LHCN-M2 (cell line): Measurements from ENCODE around the gene TGFBR1. TPM values are rescaled to one million over a fixed set of nuclear protein-coding genes. Genes with fewer than 3 reads are reported as not detected.
A peak's percentile ranks its signal among the peaks of the same experiment; 100 is the strongest.
"Not testable (repeated sequence)": the region's sequence is repeated elsewhere in the genome, so short reads cannot be mapped to it uniquely, and the experiment has no call there.

ENCODE experiments used
- DNase-seq: peaks from one replicate; pipeline ENCODE4 v3.0.0-alpha.2; 2012; ENCODE audit warnings: low read depth
- total RNA-seq: library from RNA; depleted of rRNA; stranded (reverse); fragments of >200 nt; gene quantifications from 2 replicates; pipeline ENCODE4 v1.2.3, GENCODE V29; 2014

TGFBR1 gene
- total RNA-seq, 1 experiment from 2014 or later, result 58.0 TPM

DNA sequence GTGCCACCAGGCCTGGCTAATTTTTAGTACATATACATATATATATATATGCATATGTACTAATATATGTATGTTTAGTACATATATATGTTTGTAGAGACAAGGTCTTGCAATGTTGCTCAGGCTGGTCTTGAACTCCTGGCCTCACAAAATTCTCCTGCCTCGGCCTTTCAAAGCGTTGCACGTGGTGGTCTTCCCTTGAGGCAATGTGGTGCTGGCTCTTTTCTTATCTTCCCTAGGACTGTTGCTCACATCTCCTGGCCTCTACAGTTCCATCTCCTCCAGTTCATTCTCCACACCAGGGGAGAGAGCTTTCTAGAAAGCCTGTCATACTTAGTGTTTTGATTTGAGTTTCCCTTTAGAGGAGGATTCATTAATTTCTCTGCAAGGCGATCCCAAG, 28.9 kb upstream of the TGFBR1 start:
- DNase-seq, result no peak

DNA sequence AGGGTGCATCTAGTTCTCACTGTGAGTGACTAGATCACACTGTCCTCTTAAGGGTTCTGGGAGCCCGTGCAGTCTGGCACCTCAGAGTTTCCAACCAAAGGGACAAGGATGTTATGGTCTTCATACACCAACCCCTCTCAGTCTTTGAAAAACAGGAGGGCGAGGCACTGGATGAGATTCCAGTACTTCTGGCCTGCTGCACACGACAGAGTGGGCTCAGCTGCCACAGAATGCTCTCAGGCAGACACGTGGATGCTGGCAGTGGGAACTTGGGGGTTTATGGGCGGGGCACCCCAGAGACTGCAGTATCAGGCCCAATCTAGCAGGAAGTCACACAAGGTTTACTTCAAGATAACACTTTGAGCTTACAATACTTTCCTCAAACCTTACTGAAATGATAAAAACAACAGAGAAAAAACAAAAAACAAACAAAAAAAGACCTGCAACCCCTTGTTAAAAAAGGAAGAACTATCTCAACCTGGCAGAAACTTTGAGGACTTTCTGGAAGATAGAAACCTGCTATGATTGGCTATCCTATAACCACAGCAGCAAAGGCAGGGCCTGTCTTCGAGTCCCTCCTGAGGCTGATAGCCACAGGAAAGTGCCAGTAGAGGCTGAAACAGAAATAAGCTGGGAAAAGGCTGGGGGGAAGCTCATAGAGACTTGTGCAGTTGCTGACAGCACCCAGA, 28.3 kb upstream of the TGFBR1 start:
- peak; percentile 54 for DNase-seq

GRCh38 chr9:99078717-99079116, 26.2 kb upstream of the TGFBR1 start:
- DNase-seq, result no peak

GRCh38 chr9:99079542-99079941, 25.4 kb upstream of the TGFBR1 start:
- DNase-seq, result no peak

GRCh38 chr9:99083051-99083450, 21.9 kb upstream of the TGFBR1 start:
- DNase-seq, result no peak

DNA sequence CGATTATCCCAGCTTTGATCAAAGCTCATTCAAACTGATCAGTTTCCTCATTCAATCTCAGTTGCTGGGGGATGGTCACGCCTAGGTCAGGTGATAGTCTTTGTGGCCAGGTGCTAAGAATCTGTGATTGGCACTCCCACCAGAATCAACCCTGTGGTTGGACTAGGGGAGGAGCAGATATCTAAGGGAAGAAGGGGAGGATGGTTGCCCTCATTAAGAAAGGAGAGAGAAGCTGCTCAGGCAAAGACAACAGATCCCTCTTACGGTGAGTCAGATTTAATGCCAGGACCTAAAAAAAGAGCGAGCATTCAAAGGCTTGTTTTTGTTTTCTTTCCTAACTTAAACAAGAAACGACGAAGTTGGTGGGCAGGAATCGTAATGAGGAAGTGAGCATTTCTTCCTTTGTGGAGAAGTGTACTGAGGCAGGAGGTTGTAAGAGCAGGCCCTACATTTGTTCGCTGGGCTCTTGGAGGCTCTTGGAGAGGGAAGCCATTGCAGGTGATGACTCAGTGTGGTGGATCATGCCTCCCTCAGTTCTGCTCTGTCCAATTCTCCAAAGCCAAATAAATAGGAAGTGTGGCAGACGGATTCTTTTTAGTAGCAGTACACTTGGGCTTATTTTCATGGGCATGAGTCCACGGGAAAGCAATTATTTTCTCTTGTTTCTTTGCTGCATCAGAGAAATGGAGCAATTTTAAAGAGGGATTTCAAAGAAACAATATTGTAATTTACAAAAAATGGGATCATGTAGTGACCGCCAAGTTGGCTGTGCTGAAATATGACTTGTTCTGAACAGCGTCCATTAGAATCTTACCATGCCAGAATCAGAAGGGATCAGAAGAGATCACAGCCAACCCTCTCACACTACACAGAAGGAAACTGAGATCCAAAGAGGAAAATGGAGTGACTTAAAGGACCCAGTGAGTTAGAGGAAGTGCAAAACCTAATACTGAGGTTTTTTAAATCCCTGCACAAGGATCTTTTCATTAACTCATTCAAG, 18.7 kb upstream of the TGFBR1 start:
- peak; percentile 87 for DNase-seq

DNA sequence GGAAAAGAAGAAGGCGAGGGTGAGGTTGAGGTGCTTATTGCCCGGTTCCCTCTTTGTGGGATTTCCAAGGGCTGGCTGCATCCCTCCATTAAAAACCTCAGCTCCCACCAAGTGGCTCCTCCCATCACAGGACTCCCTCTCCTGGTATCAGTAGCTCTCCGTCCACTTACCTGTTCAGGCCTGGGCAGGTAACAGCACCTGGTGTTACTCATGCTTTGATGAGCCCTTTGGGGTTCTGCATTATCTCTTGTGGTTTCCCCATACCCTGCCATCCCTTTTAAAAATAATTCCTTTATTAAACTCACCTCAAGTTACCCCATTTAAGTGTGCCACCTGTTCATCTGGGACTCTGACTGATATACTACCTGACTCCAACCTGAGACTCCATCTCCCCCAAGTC, 17.5 kb upstream of the TGFBR1 start:
- no peak for DNase-seq

DNA sequence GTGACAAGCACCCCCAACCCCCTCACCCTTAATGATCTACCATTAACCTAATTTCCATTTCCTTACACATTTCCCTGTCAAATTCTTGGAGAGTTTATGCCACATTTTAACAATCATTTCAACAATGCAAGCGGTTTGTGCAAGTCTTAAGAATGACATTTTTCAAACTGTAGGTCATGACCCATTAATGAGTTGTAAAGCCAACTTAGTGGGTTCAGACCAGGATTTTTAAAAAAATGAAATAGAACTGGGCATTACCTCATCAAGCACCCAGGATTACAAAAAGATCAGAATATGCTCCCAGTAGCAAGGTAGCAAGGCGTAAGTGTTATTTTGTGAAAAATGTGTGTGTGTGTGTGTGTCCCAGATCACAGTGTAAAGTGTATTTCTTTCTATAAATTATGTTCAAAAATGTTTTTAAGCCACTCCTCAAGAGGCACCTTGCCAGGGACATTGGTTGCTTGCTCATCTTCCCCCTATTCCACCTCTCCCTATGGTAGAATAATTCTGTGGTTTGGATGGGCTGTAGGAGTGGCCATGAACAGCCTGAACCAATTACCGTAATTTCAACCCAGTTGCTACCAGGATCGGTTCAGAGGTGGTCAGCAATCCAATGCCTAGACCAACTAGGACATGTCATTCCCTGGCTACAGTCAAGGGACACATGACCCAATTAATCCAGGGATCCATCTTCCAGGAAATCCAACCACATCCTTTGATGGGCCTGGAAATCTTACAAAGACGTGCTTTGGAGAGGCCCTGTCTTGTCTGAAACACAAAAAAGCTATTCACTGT, 14.4 kb upstream of the TGFBR1 start:
- peak; percentile 75 for DNase-seq

DNA sequence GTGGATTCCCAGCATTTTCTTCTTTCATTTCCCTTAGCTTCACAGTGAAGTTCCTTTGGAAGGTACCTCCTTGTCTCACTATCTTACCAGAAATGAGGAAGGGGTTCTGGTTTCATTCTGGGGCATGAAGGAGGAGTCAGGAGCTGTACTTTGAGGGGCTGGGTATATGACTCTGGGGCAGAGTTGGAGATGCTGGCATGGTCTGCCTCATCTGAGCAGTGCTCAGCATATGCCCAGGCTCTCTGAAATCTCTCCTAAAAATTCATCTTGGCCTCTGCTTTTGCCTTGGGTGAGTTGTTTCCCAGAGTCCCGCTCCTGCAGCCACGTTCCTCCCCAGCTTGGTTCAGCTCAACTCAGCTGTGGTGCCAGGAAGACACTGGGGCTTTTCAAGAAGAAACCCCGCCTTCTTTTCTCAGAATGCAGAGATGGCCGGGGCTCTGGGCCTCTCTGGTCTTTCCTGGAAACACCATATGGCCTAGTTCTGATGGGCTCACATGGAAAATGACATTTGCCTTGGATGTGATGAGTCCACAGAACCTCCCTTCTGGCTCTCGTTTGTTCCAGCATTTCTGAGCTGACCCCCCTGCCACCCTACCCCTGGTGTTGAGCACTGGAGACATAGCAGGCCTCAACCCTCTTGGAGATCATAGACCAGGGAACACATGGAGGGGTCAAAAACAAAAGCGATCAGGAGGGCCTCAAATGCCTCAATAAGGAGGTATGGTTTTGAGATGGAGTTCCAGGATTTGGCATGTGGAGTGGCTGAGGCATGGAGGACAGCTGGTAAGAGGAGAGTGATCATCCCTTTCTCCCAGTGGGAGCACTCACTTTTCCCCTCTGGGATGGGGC, 12.0 kb upstream of the TGFBR1 start:
- no peak for DNase-seq

DNA sequence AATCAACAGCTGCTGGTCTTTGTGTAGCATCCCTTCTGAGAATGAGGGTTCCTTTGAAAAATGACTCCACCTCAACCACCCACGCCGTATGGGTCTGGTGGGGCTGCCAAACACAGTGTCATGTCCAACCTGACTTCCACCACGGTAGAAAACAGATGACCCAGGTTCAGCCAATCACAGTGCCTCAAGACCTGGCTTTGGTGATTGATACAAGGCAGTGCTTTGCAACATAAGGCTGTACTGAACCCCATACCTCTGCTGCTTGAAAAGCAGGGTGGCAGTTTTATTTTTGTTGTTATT, 11.5 kb upstream of the TGFBR1 start:
- no peak for DNase-seq

GRCh38 chr9:99095565-99095964, 9.3 kb upstream of the TGFBR1 start:
- DNase-seq, result no peak

DNA sequence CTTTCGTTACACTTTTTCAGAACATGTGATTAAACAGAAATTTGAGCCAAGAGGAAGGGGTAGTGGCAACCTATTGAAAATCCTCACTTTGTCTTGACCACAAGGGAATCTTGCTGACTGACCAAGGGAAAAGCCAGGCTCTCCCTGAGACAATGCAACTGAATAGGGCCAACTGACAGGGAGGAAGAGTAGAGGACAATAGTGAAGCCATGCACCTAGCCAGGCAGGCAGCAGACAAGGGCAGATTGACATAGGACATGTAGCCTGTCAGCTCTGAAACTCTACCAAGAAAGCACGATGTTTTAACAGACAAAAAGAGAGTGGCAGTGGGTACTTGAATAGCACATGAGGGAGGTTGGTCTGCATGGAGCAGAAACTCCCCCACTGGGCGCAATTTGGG, 8.5 kb upstream of the TGFBR1 start:
- no peak for DNase-seq

GRCh38 chr9:99099806-99100585, 4.9 kb upstream of the TGFBR1 start:
- not testable (repeated sequence) for DNase-seq

- no peak for DNase-seq
Measured at GRCh38 chr9:99101271-99101670, 3.6 kb upstream of the TGFBR1 start.

GRCh38 chr9:99101812-99102211, 3.1 kb upstream of the TGFBR1 start:
- no peak for DNase-seq

- DNase-seq, result no peak
Measured at GRCh38 chr9:99103054-99103895, 1.6 kb upstream of the TGFBR1 start.

- DNase-seq, result no peak
Measured at GRCh38 chr9:99103901-99104458, 933 bp upstream of the TGFBR1 start.

DNA sequence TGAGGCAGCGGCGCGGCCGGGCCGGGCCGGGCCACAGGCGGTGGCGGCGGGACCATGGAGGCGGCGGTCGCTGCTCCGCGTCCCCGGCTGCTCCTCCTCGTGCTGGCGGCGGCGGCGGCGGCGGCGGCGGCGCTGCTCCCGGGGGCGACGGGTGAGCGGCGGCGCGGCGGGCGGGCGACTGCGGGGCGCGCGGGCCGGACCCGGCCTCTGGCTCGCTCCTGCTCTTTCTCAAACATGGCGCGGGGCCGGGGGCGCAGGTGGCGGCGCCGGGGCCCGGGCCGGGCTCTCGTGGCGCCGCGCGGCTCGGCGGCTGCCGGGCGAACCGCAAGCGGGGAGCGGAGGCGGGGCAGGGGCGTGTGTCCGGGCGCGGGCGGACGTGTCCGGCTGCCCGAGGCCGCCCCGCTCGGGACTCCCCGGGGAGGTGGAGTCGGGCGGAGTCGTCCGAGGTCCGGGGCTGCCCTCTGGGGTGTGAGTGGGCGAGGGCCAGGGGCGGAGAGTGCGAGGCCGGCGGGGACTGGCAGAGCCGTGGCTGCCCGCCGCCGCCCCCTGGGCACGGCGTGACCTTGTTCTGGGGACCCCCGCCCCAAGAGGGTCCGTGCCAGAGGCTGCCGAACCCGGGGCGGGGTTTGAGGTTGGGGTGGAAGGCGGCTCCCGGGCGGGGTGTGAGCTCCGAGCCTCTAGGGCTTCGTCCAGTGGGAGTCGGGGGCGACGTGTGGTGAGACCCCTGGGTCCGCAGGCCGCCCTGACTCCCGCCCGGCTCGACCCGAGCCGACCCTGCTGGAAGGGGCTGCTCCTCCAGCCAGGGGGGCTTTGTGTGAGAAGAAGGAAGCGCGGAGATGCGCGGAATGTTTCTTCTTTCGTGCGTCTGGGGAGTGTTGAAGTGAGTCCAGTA, 485 bp downstream of the TGFBR1 start:
- peak; percentile 81 for DNase-seq
